Heart right ventricle (tissue), 16 donors: ENCODE results near the gene MXRA7. TPM values are rescaled to one million over a fixed set of nuclear protein-coding genes. Genes with fewer than 3 reads are reported as not detected.

Source experiments
- ATAC-seq, 8 donors: fragments of 200-7000 bp; cut with Tn5 transposase; one replicate each; pipeline ENCODE4 v1.9.1; 2020; ENCODE audit warnings: mild to moderate bottlenecking in 8 of 8, moderate library complexity in 8 of 8, moderate number of reproducible peaks in 1 of 8
- DNase-seq, 2 donors: peaks; one replicate each; pipeline ENCODE4 v3.0.0-alpha.2; 2020
- H3K27ac ChIP-seq, 10 donors: fragments of 200-600 bp; sonication (generic) in 2 of 10; one replicate each; pipeline versions ENCODE4 v1.5.0 to v1.8.0; 2020 to 2022; ENCODE audit warnings: mild to moderate bottlenecking in 3 of 10
- H3K27me3 ChIP-seq, 7 donors: fragments of 200-600 bp; one replicate each; pipeline ENCODE4 v1.8.0; 2021 to 2022; ENCODE audit warnings: mild to moderate bottlenecking in 2 of 7
- H3K36me3 ChIP-seq, 9 donors: fragments of 200-600 bp; sonication (generic) in 1 of 9; one replicate each; pipeline versions ENCODE4 v1.5.0 to v1.8.0; 2020 to 2022; ENCODE audit warnings: mild to moderate bottlenecking in 2 of 9
- H3K4me1 ChIP-seq, 9 donors: fragments of 200-600 bp; sonication (generic) in 1 of 9; one replicate each; pipeline versions ENCODE4 v1.5.0 to v1.8.0; 2020 to 2022; ENCODE audit warnings: mild to moderate bottlenecking in 4 of 9
- H3K4me3 ChIP-seq, 10 donors: fragments of 200-600 bp; sonication (generic) in 2 of 10; one replicate each; pipeline versions ENCODE4 v1.5.0 to v1.8.0; 2020 to 2022; ENCODE audit warnings: mild to moderate bottlenecking in 7 of 10, moderate library complexity in 2 of 10
- H3K9me3 ChIP-seq, 11 donors: fragments of 200-600 bp in 10 of 11; sonication (generic) in 2 of 11; one replicate each; pipeline versions ENCODE4 v1.5.0 to v1.8.0; 2013 to 2022; ENCODE audit warnings: mild to moderate bottlenecking in 2 of 11, control low read depth in 1 of 11, moderate library complexity in 1 of 11
- WGBS, 2 donors: extraction: QIAGEN DNeasy Blood & Tissue Kit; methylation state at CpG; one replicate each; pipeline ENCODE4 v1.1.7; 2013; ENCODE audit warnings: inconsistent platforms in 1 of 2; 5-methylcytosine and 5-hydroxymethylcytosine counted together
- intact Hi-C, 10 donors: fragments of 100-400 bp; cut with DNase I; formaldehyde crosslinking; loops; one replicate each; pipeline versions ENCODE4 v1.11.1 to v1.14.2; 2022
- polyA plus RNA-seq, 2 donors: library from polyadenylated mRNA; stranded (reverse); fragments of 200-250 nt; gene quantifications; one replicate each; pipeline ENCODE4 v1.2.3, GENCODE V29; 2013
- total RNA-seq, 10 donors: library from RNA; stranded (reverse); fragmentation: NEBNext Ultra II Directional in 3 of 10; extraction: Animal tissue kit (Norgen Biotek cat#: 25700) in 3 of 10; gene quantifications; one replicate each; pipeline versions ENCODE4 v1.2.1 to v1.2.4, GENCODE V29; 2021 to 2023
- TF ChIP-seq, protein P1 (sequence below), 9 donors: fragments of 200-600 bp; sonication (generic) in 2 of 9; IDR thresholded peaks; one replicate each; pipeline versions ENCODE4 v1.5.0 to v1.8.0; 2021 to 2022; ENCODE audit warnings: antibody characterized with exemption in 9 of 9, mild to moderate bottlenecking in 5 of 9, moderate library complexity in 1 of 9
- donor health status: Arrhythmogenic right ventricular cardiomyopathy.
- donor health status: ischemic (EF 13 %, LVEDD 7.1; RV severe dilation, severe dysfunction).
- donor health status: healthy with polysubstance abuse.
- donor health status: DM: no; HTN: yes; CAD: no.
- donor health status: DM: no; HTN: no; CAD: no.
- donor health status: ischemic (EF 25% LVEDD 6.9; RV normal size, moderate dysfunction).
- donor health status: ischemic (EF 25% LVEDD 5.7; RV mildly dilated, moderate dysfunction).
- donor health status: healthy.
- donor health status: DM: yes; HTN: yes; CAD: no.
- donor health status: Ischemic cardiomyopathy.
- donor health status: ischemic (EF 35%, LVEDD 5.7; RV mildly dilated, moderate dysfunction).
- donor health status: nonischemic (EF 11% LVEDD 7.7; RV severe dilation, severe dysfunction).
- donor health status: DM: yes; HTN: yes; CAD: no.
- donor health status: PGD.
- donor health status: ischemic (EF 29% LVEDD 5.4; RV normal size, mild dysfunction).
- donor health status: nonischemic (EF 23%, LVEDD 6.1; RV moderate dilation, normal function).

MXRA7 gene
- total and polyA plus RNA-seq, 12 donors = 121 to 586 (median 413) TPM

DNA sequence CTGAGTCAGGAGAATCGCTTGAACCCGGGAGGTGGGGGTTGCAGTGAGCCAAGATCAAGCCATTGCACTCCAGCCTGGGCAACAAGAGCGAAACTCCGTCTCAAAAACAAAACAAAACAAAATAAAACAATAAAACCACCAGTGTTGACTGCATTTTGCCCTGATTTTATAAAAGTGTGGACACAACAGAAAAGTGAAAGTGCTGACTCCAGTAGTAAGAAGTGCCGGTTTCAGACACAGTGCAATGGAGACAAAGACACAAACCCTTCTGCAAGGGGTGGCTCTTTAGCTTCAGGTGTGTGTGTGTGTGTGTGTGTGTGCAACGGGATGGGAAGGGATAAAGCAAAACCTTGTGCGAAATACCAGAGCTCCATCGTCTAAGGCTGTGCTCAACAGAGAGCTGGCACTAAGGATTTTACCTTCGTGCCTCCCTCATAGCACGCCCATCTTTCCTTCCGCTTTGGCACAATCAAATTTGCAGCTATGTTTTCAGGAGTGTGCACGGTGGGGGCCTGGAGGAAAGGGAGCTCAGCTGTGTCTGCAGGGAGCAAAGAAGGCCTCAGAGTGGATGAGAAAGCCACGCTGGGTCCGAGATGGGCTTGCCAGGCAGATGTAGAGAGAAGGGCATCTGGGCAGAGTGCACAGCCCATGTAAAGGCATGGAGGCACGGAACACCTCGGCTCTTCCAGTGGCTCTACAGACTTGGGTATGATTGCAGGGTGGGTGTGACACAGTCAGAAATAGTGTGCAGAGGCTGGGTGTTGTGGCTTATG lies 15.5 kb downstream of the MXRA7 start:
- intact Hi-C loops = no loop called here
- H3K27me3 ChIP-seq = no peaks in the 10 kb centered on the region
- TF ChIP-seq, protein P1, sequence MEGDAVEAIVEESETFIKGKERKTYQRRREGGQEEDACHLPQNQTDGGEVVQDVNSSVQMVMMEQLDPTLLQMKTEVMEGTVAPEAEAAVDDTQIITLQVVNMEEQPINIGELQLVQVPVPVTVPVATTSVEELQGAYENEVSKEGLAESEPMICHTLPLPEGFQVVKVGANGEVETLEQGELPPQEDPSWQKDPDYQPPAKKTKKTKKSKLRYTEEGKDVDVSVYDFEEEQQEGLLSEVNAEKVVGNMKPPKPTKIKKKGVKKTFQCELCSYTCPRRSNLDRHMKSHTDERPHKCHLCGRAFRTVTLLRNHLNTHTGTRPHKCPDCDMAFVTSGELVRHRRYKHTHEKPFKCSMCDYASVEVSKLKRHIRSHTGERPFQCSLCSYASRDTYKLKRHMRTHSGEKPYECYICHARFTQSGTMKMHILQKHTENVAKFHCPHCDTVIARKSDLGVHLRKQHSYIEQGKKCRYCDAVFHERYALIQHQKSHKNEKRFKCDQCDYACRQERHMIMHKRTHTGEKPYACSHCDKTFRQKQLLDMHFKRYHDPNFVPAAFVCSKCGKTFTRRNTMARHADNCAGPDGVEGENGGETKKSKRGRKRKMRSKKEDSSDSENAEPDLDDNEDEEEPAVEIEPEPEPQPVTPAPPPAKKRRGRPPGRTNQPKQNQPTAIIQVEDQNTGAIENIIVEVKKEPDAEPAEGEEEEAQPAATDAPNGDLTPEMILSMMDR (IDR thresholded peaks at IDR 0.05) = no peak
- DNase-seq (no peak), ATAC-seq (no peak)
- 41 to 46% methylated on average over 16 of the region's 16 CpGs for WGBS, 2 donors
- H3K27ac ChIP-seq = peak overlapping the region; percentile 88 to 99 (median 96)
- H3K4me1 ChIP-seq = peaks cover 37 to 100% (median 93%) of the 10 kb centered on the region in 9 donors
- H3K4me3 ChIP-seq = no peak overlapping the region
- H3K9me3 ChIP-seq = no peaks in the 10 kb centered on the region
- H3K36me3 ChIP-seq = peaks cover 0 to 10% (median 0%) of the 10 kb centered on the region in 9 donors

DNA sequence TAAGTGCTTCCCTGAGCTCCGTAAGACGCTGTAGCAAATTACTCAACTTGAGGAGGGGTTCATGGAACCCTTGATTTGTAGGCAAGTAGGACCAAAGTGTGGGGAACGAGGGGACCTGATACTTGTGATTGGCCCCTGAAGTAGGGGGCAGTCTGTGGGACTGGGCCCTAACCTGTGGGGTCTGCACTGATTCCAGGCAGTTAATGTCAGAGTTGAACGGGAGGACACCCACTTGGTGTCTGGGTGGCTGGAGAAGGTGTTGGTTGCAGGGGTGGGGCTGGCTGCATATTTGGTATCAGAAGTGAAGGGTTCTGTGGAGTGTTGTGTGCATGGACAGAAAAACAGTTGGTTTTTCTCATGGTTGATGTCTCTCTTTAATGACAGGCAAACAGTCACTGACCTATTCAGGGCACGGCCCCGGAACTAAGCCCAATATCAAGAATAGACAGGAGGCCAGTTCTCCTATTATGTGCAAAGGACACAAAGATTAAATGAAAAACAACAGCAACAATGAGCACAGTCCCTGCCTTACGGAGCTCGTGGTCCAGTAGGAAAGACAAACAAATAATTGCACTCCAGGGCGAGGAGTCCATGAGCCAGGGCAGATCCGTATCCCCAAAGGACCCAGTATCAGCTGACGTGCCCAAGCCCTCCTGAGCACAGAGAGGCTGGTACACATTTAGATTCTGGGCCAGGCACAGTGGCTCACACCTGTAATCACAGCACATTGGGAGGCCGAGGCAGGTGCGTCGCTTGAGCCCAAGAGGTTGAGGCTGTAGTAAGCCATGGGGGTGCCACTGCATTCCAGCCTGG lies 19.2 kb downstream of the MXRA7 start:
- ATAC-seq = peak in 2 of 8 donors; percentile 5 to 49

DNA sequence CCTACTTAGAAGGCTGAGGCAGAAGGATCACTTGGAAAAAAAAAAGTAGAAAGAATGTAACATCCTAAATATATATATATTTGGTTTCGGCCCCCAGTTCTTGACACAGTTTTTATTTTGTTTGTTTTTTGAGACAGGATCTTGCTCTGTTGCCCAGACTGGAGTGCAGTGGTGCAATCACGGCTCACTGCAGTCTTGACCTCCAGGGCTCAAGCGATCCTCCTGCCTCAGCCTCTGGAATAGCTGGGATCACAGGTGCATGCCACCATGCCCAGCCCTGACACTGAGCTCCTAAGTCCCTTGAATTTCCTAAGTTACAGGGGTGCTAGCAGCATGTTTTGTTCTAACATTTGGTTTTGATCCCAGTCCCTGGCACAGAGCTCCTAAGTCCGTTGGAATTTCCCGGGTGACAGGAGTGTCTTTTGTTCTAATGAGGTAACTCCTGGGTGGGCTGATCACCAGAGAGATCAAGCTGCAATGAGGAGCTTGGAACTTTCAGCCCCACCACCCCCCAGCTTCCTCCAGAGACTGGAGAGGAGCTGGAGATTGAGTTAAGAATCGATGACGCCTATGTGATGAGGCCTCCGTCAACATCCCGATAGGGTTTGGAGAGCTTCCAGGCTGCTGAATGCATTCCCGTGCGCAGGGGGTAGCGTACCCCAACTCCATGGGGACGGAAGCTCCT lies 20.0 kb downstream of the MXRA7 start:
- Histone ChIP-seq H3K9me3 (no peaks in the 10 kb centered on the region), H3K4me3 (no peak overlapping the region), H3K27ac (peak overlapping the region; percentile 15 to 99 (median 92)), H3K4me1 (peaks cover 32 to 100% (median 93%) of the 10 kb centered on the region in 9 donors), H3K36me3 (peaks cover 0 to 15% (median 0%) of the 10 kb centered on the region in 9 donors), H3K27me3 (no peaks in the 10 kb centered on the region)
- intact Hi-C loops = no loop called here
- DNase-seq = no peak
- WGBS, 2 donors = 49 to 51% methylated on average over 13 of the region's 13 CpGs
- ATAC-seq = no peak
- TF ChIP-seq, protein P1 (IDR thresholded peaks at IDR 0.05) = no peak

More for the DNA sequence above, 19.2 kb downstream of the MXRA7 start:
- peaks cover 27 to 100% (median 93%) of the 10 kb centered on the region in 9 donors for H3K4me1 ChIP-seq
- H3K36me3 ChIP-seq = peaks cover 0 to 18% (median 0%) of the 10 kb centered on the region in 9 donors
- TF ChIP-seq, protein P1 (IDR thresholded peaks at IDR 0.05) = no peak
- 60 to 63% methylated on average over 14 of the region's 14 CpGs for WGBS, 2 donors
- intact Hi-C loops = no loop called here
- H3K27me3 ChIP-seq = no peaks in the 10 kb centered on the region
- peak overlapping the region; percentile 15 to 99 (median 92) for H3K27ac ChIP-seq
- no peaks in the 10 kb centered on the region for H3K9me3 ChIP-seq
- DNase-seq = no peak
- H3K4me3 ChIP-seq = no peak overlapping the region

DNA sequence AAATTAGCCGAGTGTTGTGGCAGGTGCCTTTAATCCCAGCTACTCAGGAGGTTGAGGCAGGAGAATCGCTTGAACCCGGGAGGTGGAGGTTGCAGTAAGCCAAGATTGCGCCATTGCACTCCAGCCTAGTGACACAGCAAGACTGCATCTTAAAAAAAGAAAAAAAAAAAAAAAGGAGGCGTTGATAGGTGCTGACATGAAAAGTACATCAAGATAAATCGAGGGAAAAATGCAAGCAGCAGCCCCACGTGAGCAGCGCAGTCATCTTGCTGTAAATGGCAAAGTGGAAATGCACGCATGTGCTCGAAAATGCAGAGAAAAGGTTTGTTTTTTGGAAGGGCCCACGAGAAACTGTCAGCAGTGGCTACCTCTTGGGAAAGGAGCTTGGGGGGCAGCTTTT lies 20.9 kb downstream of the MXRA7 start:
- Histone ChIP-seq H3K4me3 (no peak overlapping the region), H3K36me3 (peaks cover 0 to 23% (median under 1%) of the 10 kb centered on the region in 9 donors), H3K27me3 (no peaks in the 10 kb centered on the region), H3K4me1 (peaks cover 37 to 100% (median 96%) of the 10 kb centered on the region in 9 donors), H3K9me3 (no peaks in the 10 kb centered on the region), H3K27ac (peak overlapping the region; percentile 87 to 99 (median 94))
- intact Hi-C loops = loop anchor here in 1 of 10 donors (2.0 kb wide), 1 partner anchor 19 kb away; no protein-coding TSS in a partner anchor
- TF ChIP-seq, protein P1 (IDR thresholded peaks at IDR 0.05) = no peak
- DNase-seq (no peak), ATAC-seq (no peak)
- 75 to 76% methylated on average over 11 of the region's 11 CpGs for WGBS, 2 donors
